Stimulated activated naive CD8-positive, alpha-beta T cell treated with anti-CD3 and anti-CD28 coated beads, Interleukin-15, Interleukin-2, amounts not matched to agents 100 ng/mL and 50 ng/mL, for 24 hours (primary cell): ENCODE results near the gene PRPF31.

Experiments used
- H3K27ac Mint-ChIP-seq: one replicate; pipeline ENCODE4 v1.8.0; 2021; ENCODE audit warnings: mild to moderate bottlenecking, mixed read lengths
- H3K27me3 Mint-ChIP-seq: one replicate; pipeline ENCODE4 v1.8.0; 2021; ENCODE audit warnings: mixed read lengths
- H3K36me3 Mint-ChIP-seq: one replicate; pipeline ENCODE4 v1.8.0; 2021; ENCODE audit warnings: low read depth, mixed read lengths
- H3K4me1 Mint-ChIP-seq: one replicate; pipeline ENCODE4 v1.8.0; 2021; ENCODE audit warnings: low read depth, mixed read lengths
- H3K4me3 Mint-ChIP-seq: one replicate; pipeline ENCODE4 v1.8.0; 2021; ENCODE audit warnings: mild to moderate bottlenecking, mixed read lengths
- H3K9me3 Mint-ChIP-seq: one replicate; pipeline ENCODE4 v1.8.0; 2021; ENCODE audit warnings: mixed read lengths

PRPF31 gene

DNA sequence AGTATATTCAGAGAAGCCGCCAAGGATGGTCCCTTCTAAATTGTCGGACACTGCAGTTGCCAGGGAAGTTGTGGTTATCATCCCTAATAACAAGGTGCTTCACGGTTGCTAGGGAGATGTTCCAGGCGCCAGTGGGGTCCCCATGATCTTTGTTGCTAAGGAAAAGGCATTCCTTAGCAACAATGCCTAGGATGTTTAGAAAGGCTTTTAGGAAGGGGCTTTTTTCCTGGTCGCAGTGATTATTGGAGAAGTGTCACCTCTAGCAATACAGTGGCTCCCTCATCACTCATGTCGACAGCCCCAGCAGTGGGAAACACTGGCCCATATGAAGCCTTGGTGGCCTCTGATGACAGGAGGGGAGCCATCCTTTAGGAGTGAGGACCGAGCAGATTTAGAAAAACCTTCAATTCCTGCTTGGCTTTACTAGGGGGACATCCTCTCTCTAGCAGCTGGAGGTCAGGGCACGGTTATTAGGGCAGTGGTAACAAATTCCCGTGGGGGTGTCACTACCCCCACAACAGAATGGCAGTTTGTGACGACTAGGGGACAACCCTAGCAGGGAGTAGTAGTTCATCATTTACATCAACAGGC is 63.8 kb downstream of the PRPF31 start:
- Mint-ChIP-seq H3K27me3 (no peaks in the 10 kb centered on the region), H3K4me3 (no peak overlapping the region), H3K9me3 (no peaks in the 10 kb centered on the region), H3K4me1 (no peaks in the 10 kb centered on the region), H3K36me3 (peaks cover 34% of the 10 kb centered on the region), H3K27ac (no peak overlapping the region)

DNA sequence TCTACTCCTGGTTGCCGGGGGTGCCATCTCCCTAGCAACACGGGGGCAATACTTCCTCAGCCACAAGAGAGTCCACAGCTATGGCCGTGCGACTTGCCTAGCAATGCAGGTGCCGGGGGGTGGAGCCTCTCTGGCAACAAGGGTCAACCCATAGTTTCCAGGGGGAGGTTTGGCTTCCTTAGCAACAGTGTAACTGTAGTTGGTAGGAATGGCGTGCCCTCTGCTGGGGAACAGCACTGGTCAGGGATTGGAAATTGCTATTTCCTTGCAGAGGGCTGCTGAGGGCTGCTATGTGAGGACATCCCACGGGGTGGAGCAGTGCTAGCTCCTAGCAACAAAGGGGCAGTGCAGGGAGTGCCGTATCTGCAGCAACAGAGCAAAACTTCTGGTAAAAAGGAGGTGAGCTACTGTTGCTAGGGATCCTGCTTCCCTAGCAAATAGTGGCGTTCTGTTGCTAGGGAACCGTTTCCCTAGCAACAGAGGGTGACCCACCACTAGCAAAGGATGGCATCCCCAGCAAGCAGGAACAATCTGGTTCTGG is 64.4 kb downstream of the PRPF31 start:
- Mint-ChIP-seq H3K36me3 (peaks cover 34% of the 10 kb centered on the region), H3K9me3 (no peaks in the 10 kb centered on the region), H3K27me3 (no peaks in the 10 kb centered on the region), H3K4me1 (no peaks in the 10 kb centered on the region), H3K4me3 (no peak overlapping the region), H3K27ac (no peak overlapping the region)

DNA sequence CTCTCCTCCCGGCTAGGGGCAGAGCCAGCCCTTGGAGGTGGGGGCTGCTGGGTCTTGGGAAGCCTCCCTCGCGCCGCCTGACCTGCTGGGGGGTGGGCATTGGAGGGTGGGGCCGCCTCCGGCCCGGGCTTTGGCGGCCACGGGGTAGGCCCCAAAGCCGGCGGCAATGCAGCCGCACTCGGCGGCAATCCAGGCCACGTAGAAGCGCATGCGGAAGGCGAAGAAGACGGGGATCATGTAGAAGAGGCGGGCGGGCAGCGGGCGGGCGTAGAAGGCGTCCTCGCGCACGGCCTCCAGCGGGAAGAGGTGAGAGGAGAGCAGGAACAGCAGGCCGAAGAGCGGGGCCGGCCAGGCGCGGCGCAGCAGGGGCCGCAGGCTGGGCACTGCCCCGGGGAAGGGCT is 65.1 kb downstream of the PRPF31 start:
- no peak overlapping the region for H3K4me3 Mint-ChIP-seq
- H3K36me3 Mint-ChIP-seq = peaks cover 29% of the 10 kb centered on the region
- no peaks in the 10 kb centered on the region for H3K27me3 Mint-ChIP-seq
- H3K4me1 Mint-ChIP-seq = no peaks in the 10 kb centered on the region
- H3K27ac Mint-ChIP-seq = no peak overlapping the region
- H3K9me3 Mint-ChIP-seq = no peaks in the 10 kb centered on the region
